Measurements from ENCODE around the gene PHKB.

DNA sequence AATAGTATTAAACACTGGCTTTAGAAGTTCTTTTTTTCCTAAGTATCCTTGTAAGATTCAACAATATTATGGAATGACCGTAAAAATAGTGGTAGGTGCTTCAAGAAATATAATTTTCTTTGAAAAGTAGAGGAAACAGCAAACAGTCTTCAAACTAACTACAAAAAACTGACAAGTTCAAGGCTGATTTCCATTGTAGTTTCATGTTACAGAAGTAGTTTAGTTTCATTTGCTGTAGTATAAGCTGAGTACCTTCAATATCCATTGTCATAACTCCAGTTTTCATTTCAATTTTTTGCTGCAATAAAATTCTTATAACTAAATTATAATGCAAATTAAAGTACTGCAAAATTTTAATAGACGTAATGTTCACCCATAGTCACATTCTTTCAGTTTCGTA is 19.3 kb downstream of the PHKB start:
- TF ChIP-seq POLR2AphosphoS5 (IDR thresholded peaks at IDR 0.05; ENCODE audit: low read depth, low read length) = no peak
- TF ChIP-seq POLR2A (IDR thresholded peaks at IDR 0.05; ENCODE audit: low read depth, low read length) = no peak
- no peak for TF ChIP-seq TAF1 (IDR thresholded peaks at IDR 0.05; ENCODE audit: low read depth, low read length)

Data from GM12891 (cell line).